Nephron progenitor cell (in vitro differentiated cells): ENCODE results near the gene TEAD1.

Experiments
- DNase-seq: peaks from one replicate; pipeline ENCODE4 v3.0.0; 2021
- H3K27ac Mint-ChIP-seq: 2 replicates; pipeline ENCODE4 v1.8.0; 2021; ENCODE audit warnings: mild to moderate bottlenecking, moderate library complexity, mixed read lengths
- H3K27me3 Mint-ChIP-seq: 2 replicates; pipeline ENCODE4 v1.8.0; 2021; ENCODE audit warnings: mild to moderate bottlenecking, low read depth, mixed read lengths; ENCODE audit not compliant: poor library complexity
- H3K36me3 Mint-ChIP-seq: 2 replicates; pipeline ENCODE4 v1.8.0; 2021; ENCODE audit warnings: low read depth, mixed read lengths
- H3K4me1 Mint-ChIP-seq: 2 replicates; pipeline ENCODE4 v1.8.0; 2021; ENCODE audit warnings: mixed read lengths
- H3K4me3 Mint-ChIP-seq: 2 replicates; pipeline ENCODE4 v1.8.0; 2021; ENCODE audit warnings: mild to moderate bottlenecking, moderate library complexity, mixed read lengths
- H3K9me3 Mint-ChIP-seq: 2 replicates; pipeline ENCODE4 v1.8.0; 2021; ENCODE audit warnings: mild to moderate bottlenecking, moderate library complexity, mixed read lengths
- TF ChIP-seq, protein P1 (sequence below): fragments of 200-600 bp; sonication (generic); IDR thresholded peaks from 2 replicates; pipeline ENCODE4 v1.5.0; 2021; ENCODE audit warnings: antibody characterized with exemption

TEAD1 gene

DNA sequence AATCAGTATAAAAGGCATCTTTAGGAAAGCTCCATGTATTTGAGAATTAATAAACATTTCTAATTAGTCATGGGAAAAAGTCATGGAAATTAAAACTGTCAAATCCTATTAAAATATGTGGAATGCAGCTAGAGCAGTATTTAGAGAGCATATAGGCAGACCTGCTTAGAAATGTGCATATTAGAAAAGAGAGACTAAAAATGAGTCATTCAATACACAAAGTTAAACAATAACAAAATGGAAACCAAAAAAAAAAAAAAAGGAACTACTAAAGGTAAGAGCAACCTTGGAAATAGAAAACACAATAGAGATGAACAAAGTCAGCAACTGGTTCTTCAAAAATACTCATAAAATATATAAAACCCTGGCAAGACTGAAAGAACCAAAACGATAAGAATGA is 275.2 kb downstream of the TEAD1 start:
- Mint-ChIP-seq H3K4me3 (no peak overlapping the region), H3K27me3 (peaks cover 10% of the 10 kb centered on the region), H3K9me3 (peaks cover 35% of the 10 kb centered on the region), H3K4me1 (no peaks in the 10 kb centered on the region), H3K36me3 (peaks cover 5% of the 10 kb centered on the region), H3K27ac (no peak overlapping the region)
- DNase-seq, result no peak
- TF ChIP-seq, protein P1, sequence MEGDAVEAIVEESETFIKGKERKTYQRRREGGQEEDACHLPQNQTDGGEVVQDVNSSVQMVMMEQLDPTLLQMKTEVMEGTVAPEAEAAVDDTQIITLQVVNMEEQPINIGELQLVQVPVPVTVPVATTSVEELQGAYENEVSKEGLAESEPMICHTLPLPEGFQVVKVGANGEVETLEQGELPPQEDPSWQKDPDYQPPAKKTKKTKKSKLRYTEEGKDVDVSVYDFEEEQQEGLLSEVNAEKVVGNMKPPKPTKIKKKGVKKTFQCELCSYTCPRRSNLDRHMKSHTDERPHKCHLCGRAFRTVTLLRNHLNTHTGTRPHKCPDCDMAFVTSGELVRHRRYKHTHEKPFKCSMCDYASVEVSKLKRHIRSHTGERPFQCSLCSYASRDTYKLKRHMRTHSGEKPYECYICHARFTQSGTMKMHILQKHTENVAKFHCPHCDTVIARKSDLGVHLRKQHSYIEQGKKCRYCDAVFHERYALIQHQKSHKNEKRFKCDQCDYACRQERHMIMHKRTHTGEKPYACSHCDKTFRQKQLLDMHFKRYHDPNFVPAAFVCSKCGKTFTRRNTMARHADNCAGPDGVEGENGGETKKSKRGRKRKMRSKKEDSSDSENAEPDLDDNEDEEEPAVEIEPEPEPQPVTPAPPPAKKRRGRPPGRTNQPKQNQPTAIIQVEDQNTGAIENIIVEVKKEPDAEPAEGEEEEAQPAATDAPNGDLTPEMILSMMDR, result no peak

DNA sequence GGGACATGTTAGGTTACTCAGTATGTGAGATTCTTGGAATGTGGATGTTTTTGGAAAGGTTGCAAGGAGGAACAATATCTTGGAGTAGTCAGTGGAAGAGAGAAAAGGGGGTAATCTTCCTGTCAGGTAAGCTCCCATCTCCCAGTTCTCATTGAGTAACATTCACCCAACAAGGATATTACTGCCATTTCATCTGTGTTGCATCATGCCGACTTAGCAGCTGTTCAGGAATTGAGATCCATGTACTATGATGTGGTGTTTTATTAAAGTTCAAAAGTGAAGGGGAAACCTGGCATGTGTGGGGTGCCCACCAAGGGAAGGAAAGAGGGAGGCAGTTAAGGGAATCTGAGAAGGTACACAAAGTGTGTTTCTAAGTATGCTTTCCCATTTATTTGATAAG is 276.4 kb downstream of the TEAD1 start:
- no peaks in the 10 kb centered on the region for H3K4me1 Mint-ChIP-seq
- DNase-seq, result no peak
- H3K9me3 Mint-ChIP-seq, result peaks cover 35% of the 10 kb centered on the region
- peaks cover 10% of the 10 kb centered on the region for H3K27me3 Mint-ChIP-seq
- H3K27ac Mint-ChIP-seq, result no peak overlapping the region
- H3K36me3 Mint-ChIP-seq, result peaks cover 5% of the 10 kb centered on the region
- TF ChIP-seq, protein P1, result no peak
- no peak overlapping the region for H3K4me3 Mint-ChIP-seq

DNA sequence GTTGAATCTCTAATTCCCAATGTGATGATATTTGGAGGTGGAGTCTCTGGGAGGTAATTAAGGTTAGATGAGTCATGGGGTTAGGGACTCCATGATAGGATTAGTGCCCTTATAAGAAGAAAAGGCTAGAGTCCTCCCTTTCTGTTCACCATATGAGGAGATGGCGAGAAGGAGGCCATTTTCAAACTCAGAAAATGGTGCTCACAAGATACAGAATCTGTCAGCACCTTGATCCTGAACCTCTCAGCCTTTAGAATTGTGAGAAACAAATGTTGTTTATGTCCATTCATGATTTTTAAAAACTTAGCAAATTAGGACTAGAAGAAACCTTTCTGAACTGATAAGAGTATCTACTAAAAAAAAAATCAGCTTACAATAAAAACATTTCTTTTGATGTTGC is 277.2 kb downstream of the TEAD1 start:
- peaks cover 35% of the 10 kb centered on the region for H3K9me3 Mint-ChIP-seq
- no peak for DNase-seq
- no peaks in the 10 kb centered on the region for H3K4me1 Mint-ChIP-seq
- TF ChIP-seq, protein P1, result no peak
- H3K27ac Mint-ChIP-seq, result no peak overlapping the region
- H3K36me3 Mint-ChIP-seq, result peaks cover 4% of the 10 kb centered on the region
- H3K27me3 Mint-ChIP-seq, result peaks cover 10% of the 10 kb centered on the region
- H3K4me3 Mint-ChIP-seq, result no peak overlapping the region

DNA sequence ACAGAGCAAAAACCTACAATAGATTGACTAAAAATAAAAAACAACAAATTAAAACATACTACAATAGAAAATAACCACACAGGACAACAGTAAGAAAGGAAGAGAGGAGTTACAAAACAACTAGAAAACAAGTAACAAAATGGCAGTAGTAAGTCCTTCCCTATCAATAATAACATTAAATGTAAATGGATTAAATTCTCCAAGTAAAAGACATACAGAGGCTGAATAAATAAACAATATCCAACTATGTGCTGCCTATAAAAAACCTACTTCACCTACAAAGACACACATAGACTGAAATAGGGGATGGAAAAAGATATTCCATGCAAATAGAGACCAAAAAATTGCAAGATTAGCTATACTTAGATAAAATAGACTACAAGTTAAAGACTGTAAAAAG is 277.9 kb downstream of the TEAD1 start:
- H3K4me3 Mint-ChIP-seq, result no peak overlapping the region
- peaks cover 10% of the 10 kb centered on the region for H3K27me3 Mint-ChIP-seq
- H3K9me3 Mint-ChIP-seq, result peaks cover 35% of the 10 kb centered on the region
- H3K36me3 Mint-ChIP-seq, result no peaks in the 10 kb centered on the region
- TF ChIP-seq, protein P1, result no peak
- H3K27ac Mint-ChIP-seq, result no peak overlapping the region
- H3K4me1 Mint-ChIP-seq, result no peaks in the 10 kb centered on the region
- DNase-seq, result no peak

DNA sequence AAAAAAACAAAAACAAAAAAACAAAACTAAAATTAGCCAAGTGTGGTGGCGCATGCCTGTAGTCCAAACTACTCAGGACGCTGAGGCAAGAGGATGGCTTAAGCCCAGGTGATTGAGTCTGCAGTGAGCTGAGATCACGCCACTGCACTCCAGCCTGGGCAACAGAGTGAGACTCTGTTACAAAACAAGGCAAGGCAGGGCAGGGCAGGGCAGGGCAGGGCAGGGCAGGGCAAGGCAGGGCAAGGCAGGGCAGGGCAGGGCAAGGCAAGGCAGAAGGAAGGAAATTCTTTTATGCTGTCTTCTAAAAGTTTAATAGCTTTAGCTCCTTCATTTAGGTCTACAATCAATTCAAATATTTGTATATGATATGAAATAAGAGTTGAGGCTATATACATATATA is 284.8 kb downstream of the TEAD1 start:
- DNase-seq, result no peak
- H3K4me1 Mint-ChIP-seq, result peaks cover 4% of the 10 kb centered on the region
- TF ChIP-seq, protein P1, result no peak

DNA sequence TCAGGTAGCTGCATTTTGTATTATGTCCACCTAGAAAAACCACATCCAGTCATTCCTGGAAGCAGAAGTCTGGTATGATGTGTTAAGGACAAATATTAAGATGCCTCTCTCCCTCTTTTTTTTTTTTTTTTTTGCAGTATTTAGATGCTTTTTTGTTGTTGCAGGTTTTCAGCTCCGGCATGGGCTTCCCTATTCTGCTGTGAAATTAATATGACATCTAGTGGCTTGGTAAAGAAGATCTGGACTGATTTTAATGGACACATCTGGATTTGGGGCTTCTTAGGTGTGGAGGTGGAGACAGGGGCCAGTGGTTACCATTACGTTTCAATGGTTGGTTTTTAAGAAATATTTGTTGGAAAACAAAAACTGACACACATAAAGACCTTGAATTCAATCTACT is 287.4 kb downstream of the TEAD1 start:
- no peak for DNase-seq
- TF ChIP-seq, protein P1, result no peak
- peaks cover 14% of the 10 kb centered on the region for H3K4me1 Mint-ChIP-seq

More for the DNA sequence above, 284.8 kb downstream of the TEAD1 start:
- Mint-ChIP-seq H3K27ac (peak overlapping the region; percentile 65), H3K4me3 (no peak overlapping the region), H3K27me3 (peaks cover 25% of the 10 kb centered on the region), H3K36me3 (no peaks in the 10 kb centered on the region), H3K9me3 (peaks cover under 1% of the 10 kb centered on the region)

More for the DNA sequence above, 287.4 kb downstream of the TEAD1 start:
- Mint-ChIP-seq H3K27me3 (peaks cover 26% of the 10 kb centered on the region), H3K27ac (no peak overlapping the region), H3K9me3 (no peaks in the 10 kb centered on the region), H3K36me3 (no peaks in the 10 kb centered on the region), H3K4me3 (no peak overlapping the region)
